Measurements from ENCODE around the gene CXCL12.

DNA sequence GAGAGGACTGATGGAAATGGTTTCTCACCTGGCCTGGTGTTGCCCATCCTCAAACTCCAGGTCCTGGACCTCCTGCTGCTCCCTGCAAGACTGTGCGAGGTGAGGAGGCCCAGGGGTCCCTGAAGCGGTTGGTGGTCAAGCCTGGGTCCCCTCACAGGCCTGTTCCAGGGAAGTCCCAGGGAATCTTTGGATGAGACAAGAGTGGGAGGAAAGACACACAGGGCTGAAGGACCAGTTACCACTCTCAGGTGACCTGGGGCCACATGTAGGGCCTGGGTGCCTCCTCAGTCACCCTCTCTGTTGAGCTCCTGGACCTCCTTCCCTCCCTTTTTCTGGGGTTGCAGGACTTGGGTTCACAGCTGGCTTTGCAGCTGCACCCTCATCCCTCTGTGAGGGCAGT, 42.6 kb upstream of the CXCL12 start:
- no peak for TF ChIP-seq EZH2 (IDR thresholded peaks at IDR 0.05; ENCODE audit: borderline replicate concordance, low read depth, low read length, severe bottlenecking)
- no peak for TF ChIP-seq POLR2A (IDR thresholded peaks at IDR 0.05; ENCODE audit: low read depth, low read length)
- no peak for TF ChIP-seq CTCF (IDR thresholded peaks at IDR 0.05; ENCODE audit: extremely low read depth in 1 of 2, insufficient read depth in 1 of 2, low read depth in 1 of 2, low read length in 2 of 2)
- TF ChIP-seq POLR2AphosphoS5 (IDR thresholded peaks at IDR 0.05; ENCODE audit: insufficient read depth, low read depth, low read length), result no peak

Data from endothelial cell of umbilical vein (primary cell).